Mesendoderm (in vitro differentiated cells): ENCODE results near the gene ADAM12.

ENCODE experiments used
- DNase-seq: peaks from one replicate; pipeline ENCODE4 v3.0.0; 2013
- H2AK5ac ChIP-seq: 2 replicates; pipeline ENCODE4 v1.6.1; 2013; ENCODE audit warnings: low read length, inconsistent platforms
- H2BK120ac ChIP-seq: 2 replicates; pipeline ENCODE4 v1.6.1; 2013; ENCODE audit warnings: low read depth, mild to moderate bottlenecking, low read length, moderate library complexity, mixed read lengths
- H2BK15ac ChIP-seq: replicated peaks from 2 replicates; pipeline ENCODE4 v1.6.1; 2013; ENCODE audit warnings: low read depth, mild to moderate bottlenecking, moderate library complexity
- H2BK5ac ChIP-seq: 2 replicates; pipeline ENCODE4 v1.6.1; 2013; ENCODE audit warnings: low read length, inconsistent platforms
- H3K18ac ChIP-seq: 2 replicates; pipeline ENCODE4 v1.6.1; 2013; ENCODE audit warnings: mild to moderate bottlenecking, low read length, mixed read lengths
- H3K23ac ChIP-seq: one replicate; pipeline ENCODE4 v1.6.1; 2013; ENCODE audit warnings: low read length
- H3K27ac ChIP-seq: 2 replicates; pipeline ENCODE4 v1.5.1; 2013; ENCODE audit warnings: low read depth, mild to moderate bottlenecking, inconsistent platforms, low read length, moderate library complexity
- H3K27me3 ChIP-seq: 2 replicates; pipeline ENCODE4 v1.6.1; 2013; ENCODE audit warnings: low read length, control low read depth, mild to moderate bottlenecking, inconsistent platforms; ENCODE audit not compliant: insufficient read depth, poor library complexity
- H3K36me3 ChIP-seq: 2 replicates; pipeline ENCODE4 v1.6.1; 2013; ENCODE audit warnings: low read length, inconsistent platforms; ENCODE audit not compliant: control insufficient read depth, insufficient read depth
- H3K4ac ChIP-seq: one replicate; pipeline ENCODE4 v1.6.1; 2013; ENCODE audit warnings: low read depth, mild to moderate bottlenecking, low read length, moderate library complexity
- H3K4me1 ChIP-seq: 2 replicates; pipeline ENCODE4 v1.6.1; 2013; ENCODE audit warnings: low read depth, low read length, inconsistent platforms; ENCODE audit not compliant: control insufficient read depth
- H3K4me2 ChIP-seq: 2 replicates; pipeline ENCODE4 v1.6.1; 2013; ENCODE audit warnings: low read length
- H3K4me3 ChIP-seq: 2 replicates; pipeline ENCODE4 v1.5.1; 2013; ENCODE audit warnings: mild to moderate bottlenecking, low read length
- H3K56ac ChIP-seq: one replicate; pipeline ENCODE4 v1.6.1; 2013; ENCODE audit warnings: low read length
- H3K79me1 ChIP-seq: 2 replicates; pipeline ENCODE4 v1.6.1; 2013; ENCODE audit warnings: low read length, inconsistent platforms
- H3K79me2 ChIP-seq: 2 replicates; pipeline ENCODE4 v1.6.1; 2013; ENCODE audit warnings: mild to moderate bottlenecking, low read length; ENCODE audit not compliant: control insufficient read depth, insufficient read depth
- H3K9ac ChIP-seq: 2 replicates; pipeline ENCODE4 v1.6.1; 2013; ENCODE audit warnings: low read length, inconsistent platforms
- H4K5ac ChIP-seq: one replicate; pipeline ENCODE4 v1.6.1; 2013; ENCODE audit warnings: low read length
- H4K8ac ChIP-seq: one replicate; pipeline ENCODE4 v1.6.1; 2013; ENCODE audit warnings: low read depth, mild to moderate bottlenecking, control low read depth, low read length, moderate library complexity
- WGBS: extraction: QIAGEN DNeasy Blood & Tissue Kit; methylation state at CpG from one replicate; pipeline ENCODE4 v1.1.7; 2013; ENCODE audit warnings: low lambda C conversion rate, missing lambda C conversion rate; ENCODE audit not compliant: insufficient coverage; ENCODE audit errors: extremely low coverage; 5-methylcytosine and 5-hydroxymethylcytosine counted together

Gene ADAM12

GRCh38 chr10:126400641-126401040 is 12.4 kb upstream of the ADAM12 start:
- no peak overlapping the region for H3K4me2 ChIP-seq
- H4K8ac ChIP-seq: no peak overlapping the region
- H2BK15ac ChIP-seq: no peak overlapping the region
- no peak overlapping the region for H3K4ac ChIP-seq
- H3K23ac ChIP-seq: no peak overlapping the region
- DNase-seq: no peak
- H3K36me3 ChIP-seq: no peaks in the 10 kb centered on the region
- H3K4me1 ChIP-seq: no peaks in the 10 kb centered on the region
- H4K5ac ChIP-seq: no peak overlapping the region
- H3K79me2 ChIP-seq: no peaks in the 10 kb centered on the region
- no peak overlapping the region for H2BK120ac ChIP-seq
- no peaks in the 10 kb centered on the region for H3K79me1 ChIP-seq
- H2AK5ac ChIP-seq: no peak overlapping the region
- no peaks in the 10 kb centered on the region for H3K27me3 ChIP-seq
- no peak overlapping the region for H3K4me3 ChIP-seq
- no peak overlapping the region for H2BK5ac ChIP-seq
- H3K18ac ChIP-seq: no peak overlapping the region
- no peak overlapping the region for H3K27ac ChIP-seq
- no peak overlapping the region for H3K9ac ChIP-seq
- H3K56ac ChIP-seq: no peak overlapping the region
- no CpG with 5 or more reads among the region's 4 CpGs for WGBS

GRCh38 chr10:126398924-126399323 is 10.6 kb upstream of the ADAM12 start:
- H3K9ac ChIP-seq: no peak overlapping the region
- H3K18ac ChIP-seq: no peak overlapping the region
- no CpG with 5 or more reads among the region's 4 CpGs for WGBS
- H3K27ac ChIP-seq: no peak overlapping the region
- H3K23ac ChIP-seq: no peak overlapping the region
- H3K4me1 ChIP-seq: no peaks in the 10 kb centered on the region
- H2BK120ac ChIP-seq: no peak overlapping the region
- H3K36me3 ChIP-seq: no peaks in the 10 kb centered on the region
- H3K79me2 ChIP-seq: no peaks in the 10 kb centered on the region
- H3K79me1 ChIP-seq: no peaks in the 10 kb centered on the region
- H3K4ac ChIP-seq: no peak overlapping the region
- no peak overlapping the region for H3K4me3 ChIP-seq
- no peak for DNase-seq
- no peak overlapping the region for H2BK5ac ChIP-seq
- no peak overlapping the region for H3K4me2 ChIP-seq
- no peak overlapping the region for H2BK15ac ChIP-seq
- H3K27me3 ChIP-seq: no peaks in the 10 kb centered on the region
- H2AK5ac ChIP-seq: no peak overlapping the region
- H3K56ac ChIP-seq: no peak overlapping the region
- H4K8ac ChIP-seq: no peak overlapping the region
- H4K5ac ChIP-seq: no peak overlapping the region

GRCh38 chr10:126398383-126398743 is 10.1 kb upstream of the ADAM12 start:
- no peak for DNase-seq
- no peak overlapping the region for H4K8ac ChIP-seq
- H4K5ac ChIP-seq: no peak overlapping the region
- H2BK15ac ChIP-seq: no peak overlapping the region
- no peak overlapping the region for H3K23ac ChIP-seq
- H3K79me1 ChIP-seq: no peaks in the 10 kb centered on the region
- H3K4me3 ChIP-seq: no peak overlapping the region
- no peak overlapping the region for H2AK5ac ChIP-seq
- H3K27me3 ChIP-seq: no peaks in the 10 kb centered on the region
- H3K9ac ChIP-seq: no peak overlapping the region
- H3K4me2 ChIP-seq: no peak overlapping the region
- no peak overlapping the region for H2BK120ac ChIP-seq
- H3K36me3 ChIP-seq: no peaks in the 10 kb centered on the region
- H3K27ac ChIP-seq: no peak overlapping the region
- WGBS: no CpG with 5 or more reads among the region's 3 CpGs
- no peaks in the 10 kb centered on the region for H3K79me2 ChIP-seq
- no peak overlapping the region for H3K56ac ChIP-seq
- no peak overlapping the region for H2BK5ac ChIP-seq
- H3K18ac ChIP-seq: no peak overlapping the region
- H3K4ac ChIP-seq: no peak overlapping the region
- no peaks in the 10 kb centered on the region for H3K4me1 ChIP-seq

- peak; percentile 92 for DNase-seq
- no peaks in the 10 kb centered on the region for H3K4me1 ChIP-seq
- no CpG with 5 or more reads among the region's 4 CpGs for WGBS
- no peak overlapping the region for H4K8ac ChIP-seq
- no peak overlapping the region for H2AK5ac ChIP-seq
- H3K4me2 ChIP-seq: no peak overlapping the region
- no peak overlapping the region for H2BK15ac ChIP-seq
- no peak overlapping the region for H3K4me3 ChIP-seq
- no peak overlapping the region for H3K56ac ChIP-seq
- no peaks in the 10 kb centered on the region for H3K36me3 ChIP-seq
- no peak overlapping the region for H3K4ac ChIP-seq
- H2BK5ac ChIP-seq: no peak overlapping the region
- H3K27ac ChIP-seq: no peak overlapping the region
- no peaks in the 10 kb centered on the region for H3K79me1 ChIP-seq
- no peak overlapping the region for H3K18ac ChIP-seq
- no peak overlapping the region for H3K9ac ChIP-seq
- no peak overlapping the region for H4K5ac ChIP-seq
- no peaks in the 10 kb centered on the region for H3K79me2 ChIP-seq
- H2BK120ac ChIP-seq: no peak overlapping the region
- H3K23ac ChIP-seq: no peak overlapping the region
- H3K27me3 ChIP-seq: no peaks in the 10 kb centered on the region
Measured at GRCh38 chr10:126397640-126398382, 9.5 kb upstream of the ADAM12 start.

GRCh38 chr10:126397156-126397555 is 8.9 kb upstream of the ADAM12 start:
- Histone ChIP-seq H2BK120ac (no peak overlapping the region), H3K9ac (no peak overlapping the region), H3K4me3 (no peak overlapping the region), H3K27ac (no peak overlapping the region), H3K4ac (no peak overlapping the region), H3K4me2 (no peak overlapping the region), H3K4me1 (no peaks in the 10 kb centered on the region), H4K5ac (no peak overlapping the region), H3K23ac (no peak overlapping the region), H2AK5ac (no peak overlapping the region), H3K56ac (no peak overlapping the region), H2BK5ac (no peak overlapping the region), H3K18ac (no peak overlapping the region), H3K27me3 (no peaks in the 10 kb centered on the region), H3K79me1 (no peaks in the 10 kb centered on the region), H3K36me3 (no peaks in the 10 kb centered on the region), H3K79me2 (no peaks in the 10 kb centered on the region), H2BK15ac (no peak overlapping the region), H4K8ac (no peak overlapping the region)
- no CpG with 5 or more reads among the region's 3 CpGs for WGBS
- DNase-seq: no peak

GRCh38 chr10:126394948-126395347 is 6.7 kb upstream of the ADAM12 start:
- H3K9ac ChIP-seq: no peak overlapping the region
- H3K23ac ChIP-seq: no peak overlapping the region
- H3K79me1 ChIP-seq: no peaks in the 10 kb centered on the region
- no peak overlapping the region for H3K4ac ChIP-seq
- WGBS: no CpG with 5 or more reads among the region's 2 CpGs
- no peak overlapping the region for H3K18ac ChIP-seq
- DNase-seq: no peak
- no peak overlapping the region for H3K4me3 ChIP-seq
- no peak overlapping the region for H4K5ac ChIP-seq
- no peaks in the 10 kb centered on the region for H3K79me2 ChIP-seq
- no peak overlapping the region for H3K4me2 ChIP-seq
- no peak overlapping the region for H2BK120ac ChIP-seq
- no peak overlapping the region for H3K56ac ChIP-seq
- no peaks in the 10 kb centered on the region for H3K27me3 ChIP-seq
- H2BK15ac ChIP-seq: no peak overlapping the region
- no peak overlapping the region for H2AK5ac ChIP-seq
- no peaks in the 10 kb centered on the region for H3K4me1 ChIP-seq
- H3K36me3 ChIP-seq: no peaks in the 10 kb centered on the region
- H3K27ac ChIP-seq: no peak overlapping the region
- no peak overlapping the region for H2BK5ac ChIP-seq
- no peak overlapping the region for H4K8ac ChIP-seq
